ENCODE data around the gene CLK3. TPM values are rescaled to one million over a fixed set of nuclear protein-coding genes. Genes with fewer than 3 reads are reported as not detected.

The CLK3 gene
- polyA plus RNA-seq, 2 of the 4 experiments (the other 2 are of a cell fraction), result 35.7 to 48.2 TPM

- ATAC-seq, result no peak
- H3K27ac ChIP-seq, result no peak overlapping the region
- no peaks in the 10 kb centered on the region for H3K9me3 ChIP-seq
- WGBS (ENCODE audit: missing lambda C conversion rate), result 59% methylated on average over 2 of the region's 2 CpGs
- H3K4me3 ChIP-seq, result no peak overlapping the region
- H3K4me1 ChIP-seq, result no peaks in the 10 kb centered on the region
- H3K4me2 ChIP-seq, result no peak overlapping the region
- no peak for FAIRE-seq
- DNase-seq (ENCODE audit: low read depth in 1 of 2, low spot score in 1 of 2), result no peak
- POLR2A ChIA-PET, result no interaction called here
- CTCF ChIA-PET, result interaction anchor here (0.6 to 23.2 kb wide), 16 partner anchors 13 to 320 kb away, joined by 3 to 701 read pairs (median 8); partner anchors contain the start of genes CLK3, CYP1A1 and EDC3
- TF ChIP-seq, protein P1, sequence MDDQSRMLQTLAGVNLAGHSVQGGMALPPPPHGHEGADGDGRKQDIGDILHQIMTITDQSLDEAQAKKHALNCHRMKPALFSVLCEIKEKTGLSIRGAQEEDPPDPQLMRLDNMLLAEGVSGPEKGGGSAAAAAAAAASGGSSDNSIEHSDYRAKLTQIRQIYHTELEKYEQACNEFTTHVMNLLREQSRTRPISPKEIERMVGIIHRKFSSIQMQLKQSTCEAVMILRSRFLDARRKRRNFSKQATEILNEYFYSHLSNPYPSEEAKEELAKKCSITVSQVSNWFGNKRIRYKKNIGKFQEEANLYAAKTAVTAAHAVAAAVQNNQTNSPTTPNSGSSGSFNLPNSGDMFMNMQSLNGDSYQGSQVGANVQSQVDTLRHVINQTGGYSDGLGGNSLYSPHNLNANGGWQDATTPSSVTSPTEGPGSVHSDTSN (IDR thresholded peaks at IDR 0.05), result no peak
- no peak for TF ChIP-seq NPAS2 (CRISPR knock-in tag; IDR thresholded peaks at IDR 0.05; ENCODE audit: borderline replicate concordance)
- TF ChIP-seq, protein P2, sequence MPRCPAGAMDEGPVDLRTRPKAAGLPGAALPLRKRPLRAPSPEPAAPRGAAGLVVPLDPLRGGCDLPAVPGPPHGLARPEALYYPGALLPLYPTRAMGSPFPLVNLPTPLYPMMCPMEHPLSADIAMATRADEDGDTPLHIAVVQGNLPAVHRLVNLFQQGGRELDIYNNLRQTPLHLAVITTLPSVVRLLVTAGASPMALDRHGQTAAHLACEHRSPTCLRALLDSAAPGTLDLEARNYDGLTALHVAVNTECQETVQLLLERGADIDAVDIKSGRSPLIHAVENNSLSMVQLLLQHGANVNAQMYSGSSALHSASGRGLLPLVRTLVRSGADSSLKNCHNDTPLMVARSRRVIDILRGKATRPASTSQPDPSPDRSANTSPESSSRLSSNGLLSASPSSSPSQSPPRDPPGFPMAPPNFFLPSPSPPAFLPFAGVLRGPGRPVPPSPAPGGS (IDR thresholded peaks at IDR 0.05), result no peak
- no peak for TF ChIP-seq SREBF2 (IDR thresholded peaks at IDR 0.05)
- TF ChIP-seq KDM5A (IDR thresholded peaks at IDR 0.05), result no peak
- no peak for TF ChIP-seq JUNB (IDR thresholded peaks at IDR 0.05)
- TF ChIP-seq ZFP36 (IDR thresholded peaks at IDR 0.05; ENCODE audit: borderline replicate concordance, partially characterized antibody), result no peak
- TF ChIP-seq NFE2L2 (conservative IDR thresholded peaks at IDR 0.05; ENCODE audit: low read length), result no peak
- TF ChIP-seq HEYL (CRISPR knock-in tag; IDR thresholded peaks at IDR 0.05), result no peak
- TF ChIP-seq RAD21 (conservative IDR thresholded peaks at IDR 0.05 in 1 of 2, IDR thresholded peaks at IDR 0.05 in 1 of 2), result no peak
- no peak for TF ChIP-seq HOXA7 (CRISPR knock-in tag; IDR thresholded peaks at IDR 0.05)
- TF ChIP-seq, protein P3, sequence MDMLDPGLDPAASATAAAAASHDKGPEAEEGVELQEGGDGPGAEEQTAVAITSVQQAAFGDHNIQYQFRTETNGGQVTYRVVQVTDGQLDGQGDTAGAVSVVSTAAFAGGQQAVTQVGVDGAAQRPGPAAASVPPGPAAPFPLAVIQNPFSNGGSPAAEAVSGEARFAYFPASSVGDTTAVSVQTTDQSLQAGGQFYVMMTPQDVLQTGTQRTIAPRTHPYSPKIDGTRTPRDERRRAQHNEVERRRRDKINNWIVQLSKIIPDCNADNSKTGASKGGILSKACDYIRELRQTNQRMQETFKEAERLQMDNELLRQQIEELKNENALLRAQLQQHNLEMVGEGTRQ (IDR thresholded peaks at IDR 0.05), result no peak
- no peak for TF ChIP-seq RCOR1 (IDR thresholded peaks at IDR 0.05; ENCODE audit: low read depth, low read length)
- no peak for TF ChIP-seq HDAC2 (IDR thresholded peaks at IDR 0.05)
- TF ChIP-seq RFX5 (IDR thresholded peaks at IDR 0.05), result no peak
- TF ChIP-seq FOSB (CRISPR knock-in tag; IDR thresholded peaks at IDR 0.05), result no peak
These were observed 18.1 kb downstream of the CLK3 start for GRCh38 chr15:74633781-74634180.

DNA sequence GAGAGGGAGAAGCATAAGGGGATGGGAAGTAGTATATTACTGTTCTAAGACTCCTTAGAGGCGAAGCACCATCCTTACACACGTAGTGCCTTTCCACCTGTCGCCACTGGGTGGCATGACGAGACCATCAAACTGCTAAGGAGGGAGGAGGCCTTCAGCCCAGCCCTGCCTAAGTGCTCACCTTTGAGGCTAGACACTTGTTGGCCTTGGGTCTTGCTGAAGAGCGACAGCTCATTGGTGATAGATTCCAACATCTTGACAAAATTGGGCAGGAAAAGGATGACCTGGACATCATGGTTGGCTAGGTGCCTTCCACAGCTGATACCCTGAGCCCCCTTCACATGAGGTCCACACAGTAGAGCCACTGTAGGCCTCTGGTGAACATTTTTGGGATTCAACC, 19.6 kb downstream of the CLK3 start:
- ChIA-PET CTCF (interaction anchor here (0.6 to 23.2 kb wide), 37 partner anchors 8 to 318 kb away, joined by 3 to 701 read pairs (median 4); partner anchors contain the start of genes CLK3 and EDC3), POLR2A (no interaction called here)
- H3K9me3 ChIP-seq, result no peaks in the 10 kb centered on the region
- no peak for FAIRE-seq
- no peak overlapping the region; a peak in 1 of 6 replicates for H3K27ac ChIP-seq
- no peak overlapping the region for H3K4me3 ChIP-seq
- no peak for TF ChIP-seq HOXB13 (CRISPR knock-in tag; IDR thresholded peaks at IDR 0.05; ENCODE audit: low read depth)
- no peak for TF ChIP-seq CBX2 (IDR thresholded peaks at IDR 0.05; ENCODE audit: borderline replicate concordance, low read depth)
- TF ChIP-seq CHD4 (IDR thresholded peaks at IDR 0.05; ENCODE audit: borderline replicate concordance), result no peak
- TF ChIP-seq EHMT2 (IDR thresholded peaks at IDR 0.05; ENCODE audit: low read depth), result no peak
- no peak for TF ChIP-seq RARB (CRISPR knock-in tag; IDR thresholded peaks at IDR 0.05)
- no peak for TF ChIP-seq RFX5 (IDR thresholded peaks at IDR 0.05)
- peak; percentile 80 to 88 for TF ChIP-seq RAD21 (conservative IDR thresholded peaks at IDR 0.05 in 1 of 2, IDR thresholded peaks at IDR 0.05 in 1 of 2)
- TF ChIP-seq, protein P4, sequence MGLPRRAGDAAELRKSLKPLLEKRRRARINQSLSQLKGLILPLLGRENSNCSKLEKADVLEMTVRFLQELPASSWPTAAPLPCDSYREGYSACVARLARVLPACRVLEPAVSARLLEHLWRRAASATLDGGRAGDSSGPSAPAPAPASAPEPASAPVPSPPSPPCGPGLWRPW (IDR thresholded peaks at IDR 0.05), result no peak
- TF ChIP-seq, protein P5, sequence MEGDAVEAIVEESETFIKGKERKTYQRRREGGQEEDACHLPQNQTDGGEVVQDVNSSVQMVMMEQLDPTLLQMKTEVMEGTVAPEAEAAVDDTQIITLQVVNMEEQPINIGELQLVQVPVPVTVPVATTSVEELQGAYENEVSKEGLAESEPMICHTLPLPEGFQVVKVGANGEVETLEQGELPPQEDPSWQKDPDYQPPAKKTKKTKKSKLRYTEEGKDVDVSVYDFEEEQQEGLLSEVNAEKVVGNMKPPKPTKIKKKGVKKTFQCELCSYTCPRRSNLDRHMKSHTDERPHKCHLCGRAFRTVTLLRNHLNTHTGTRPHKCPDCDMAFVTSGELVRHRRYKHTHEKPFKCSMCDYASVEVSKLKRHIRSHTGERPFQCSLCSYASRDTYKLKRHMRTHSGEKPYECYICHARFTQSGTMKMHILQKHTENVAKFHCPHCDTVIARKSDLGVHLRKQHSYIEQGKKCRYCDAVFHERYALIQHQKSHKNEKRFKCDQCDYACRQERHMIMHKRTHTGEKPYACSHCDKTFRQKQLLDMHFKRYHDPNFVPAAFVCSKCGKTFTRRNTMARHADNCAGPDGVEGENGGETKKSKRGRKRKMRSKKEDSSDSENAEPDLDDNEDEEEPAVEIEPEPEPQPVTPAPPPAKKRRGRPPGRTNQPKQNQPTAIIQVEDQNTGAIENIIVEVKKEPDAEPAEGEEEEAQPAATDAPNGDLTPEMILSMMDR (IDR thresholded peaks at IDR 0.05), result peak; percentile 72
- TF ChIP-seq CBX8 (IDR thresholded peaks at IDR 0.05), result no peak
- TF ChIP-seq ZSCAN20 (CRISPR knock-in tag; IDR thresholded peaks at IDR 0.05), result no peak
- TF ChIP-seq PHF8 (IDR thresholded peaks at IDR 0.05; ENCODE audit: borderline replicate concordance, low read depth), result no peak
- TF ChIP-seq GATA3 (IDR thresholded peaks at IDR 0.05; ENCODE audit: borderline replicate concordance), result no peak
- TF ChIP-seq MAFK (IDR thresholded peaks at IDR 0.05; ENCODE audit: partially characterized antibody), result no peak
- TF ChIP-seq SMC3 (IDR thresholded peaks at IDR 0.05), result peak; percentile 74
- TF ChIP-seq E2F6 (IDR thresholded peaks at IDR 0.05; ENCODE audit: borderline replicate concordance, low read depth), result no peak
- no peak for TF ChIP-seq FOSB (CRISPR knock-in tag; IDR thresholded peaks at IDR 0.05)
- H3K4me1 ChIP-seq, result no peaks in the 10 kb centered on the region
- H3K4me2 ChIP-seq, result no peak overlapping the region
- ATAC-seq, result peak; percentile 75 to 85
- 16% methylated on average over 5 of the region's 5 CpGs for WGBS (ENCODE audit: missing lambda C conversion rate)
- peak; percentile 54 to 68 for DNase-seq (ENCODE audit: low read depth in 1 of 2, low spot score in 1 of 2)
